Spleen (tissue), 11 donors: ENCODE results near the gene EIF4A3. TPM values are rescaled to one million over a fixed set of nuclear protein-coding genes. Genes with fewer than 3 reads are reported as not detected.

Experiments used
- DNase-seq: peaks from one replicate; pipeline ENCODE4 v3.0.0-alpha.2; 2020
- H3K27ac ChIP-seq, 8 donors: fragments of 200-600 bp; sonication (generic) in 7 of 8; 1 replicate in 4 of 8; 2 replicates in 4 of 8; pipeline versions ENCODE4 v1.5.0 to v1.8.0; 2016 to 2021; ENCODE audit warnings: inconsistent platforms in 4 of 8, mild to moderate bottlenecking in 4 of 8, moderate library complexity in 1 of 8
- H3K27me3 ChIP-seq, 7 donors: fragments of 200-600 bp; sonication (generic) in 6 of 7; replicated peaks in 1 of 7; 1 replicate in 4 of 7; 2 replicates in 3 of 7; pipeline versions ENCODE4 v1.5.0 to v1.8.0; 2016 to 2021; ENCODE audit warnings: inconsistent platforms in 3 of 7, mild to moderate bottlenecking in 1 of 7
- H3K36me3 ChIP-seq, 6 donors: fragments of 200-600 bp; sonication (generic) in 5 of 6; 1 replicate in 4 of 6; 2 replicates in 2 of 6; pipeline versions ENCODE4 v1.5.0 to v1.8.0; 2016 to 2021; ENCODE audit warnings: inconsistent platforms in 2 of 6
- H3K4me1 ChIP-seq, 6 donors: fragments of 200-600 bp; sonication (generic) in 5 of 6; 1 replicate in 3 of 6; 2 replicates in 3 of 6; pipeline versions ENCODE4 v1.5.0 to v1.8.0; 2016 to 2021; ENCODE audit warnings: inconsistent platforms in 3 of 6
- H3K4me3 ChIP-seq, 8 donors: fragments of 200-600 bp; sonication (generic) in 7 of 8; 1 replicate in 4 of 8; 2 replicates in 4 of 8; pipeline versions ENCODE4 v1.5.0 to v1.8.0; 2016 to 2021; ENCODE audit warnings: inconsistent platforms in 4 of 8, mild to moderate bottlenecking in 4 of 8, moderate library complexity in 2 of 8
- H3K9me3 ChIP-seq, 8 donors: fragments of 200-600 bp; sonication (generic) in 7 of 8; 1 replicate in 4 of 8; 2 replicates in 4 of 8; pipeline versions ENCODE4 v1.5.0 to v1.8.0; 2016 to 2021; ENCODE audit warnings: inconsistent platforms in 4 of 8
- POLR2A ChIP-seq, 3 donors: fragments of 450-650 bp; IDR thresholded peaks; one replicate each; pipeline ENCODE4 v1.5.1; 2017; ENCODE audit warnings: antibody characterized with exemption in 3 of 3, mild to moderate bottlenecking in 1 of 3
- POLR2AphosphoS5 ChIP-seq, 3 donors: sonication (generic); formaldehyde crosslinking; IDR thresholded peaks; one replicate each; pipeline ENCODE4 v1.5.1; 2017; ENCODE audit warnings: antibody characterized with exemption in 3 of 3
- WGBS, 5 donors: extraction: QIAGEN DNeasy Blood & Tissue Kit in 3 of 5; methylation state at CpG; one replicate each; pipeline versions ENCODE4 v1.1.5 to v1.1.7; 2013 to 2018; 5-methylcytosine and 5-hydroxymethylcytosine counted together
- intact Hi-C: fragments of 100-400 bp; cut with DNase I; formaldehyde crosslinking; loops from one replicate; pipeline ENCODE4 v1.15.0; 2023; ENCODE audit warnings: low total_unique reads
- polyA plus RNA-seq, 3 donors: library from polyadenylated mRNA; stranded (reverse); fragments of 200-250 nt; gene quantifications; one replicate each; pipeline ENCODE4 v1.2.1, GENCODE V29; 2013
- total RNA-seq, 7 donors: library from RNA; depleted of rRNA in 3 of 7; stranded (reverse); fragments of >200 nt in 3 of 7; fragmentation: NEBNext Ultra II Directional in 4 of 7; extraction: Animal tissue kit (Norgen Biotek cat#: 25700) in 4 of 7; gene quantifications; one replicate each; pipeline versions ENCODE4 v1.1.0 to v1.2.1, GENCODE V29; 2016 to 2021
- TF ChIP-seq, protein P1 (sequence below), 11 experiments: fragments of 200-600 bp in 7 of 11; fragments of 450-650 bp in 4 of 11; sonication (generic) in 4 of 11; IDR thresholded peaks in 8 of 11; conservative IDR thresholded peaks in 3 of 11; 1 replicate in 7 of 11; 2 replicates in 4 of 11; pipeline versions ENCODE4 v1.4.0 to v1.8.0; 2016 to 2021; ENCODE audit warnings: antibody characterized with exemption in 11 of 11, inconsistent platforms in 4 of 11, mild to moderate bottlenecking in 1 of 11
- donor health status: healthy with polysubstance abuse.
- donor health status: DM: no; HTN: no; CAD: no; lungs with moderate emphysema.
- donor health status: DM: no; HTN: no; CAD: no.
- donor health status: Bipolar disorder and iron deficiency.
- donor health status: healthy.
- donor health status: DM: no; HTN: no; CAD: no.
- donor health status: DM: yes; HTN: yes; CAD: no.

EIF4A3 gene
- total and polyA plus RNA-seq, 10 donors = 37.3 to 79.5 (median 63.6) TPM

DNA sequence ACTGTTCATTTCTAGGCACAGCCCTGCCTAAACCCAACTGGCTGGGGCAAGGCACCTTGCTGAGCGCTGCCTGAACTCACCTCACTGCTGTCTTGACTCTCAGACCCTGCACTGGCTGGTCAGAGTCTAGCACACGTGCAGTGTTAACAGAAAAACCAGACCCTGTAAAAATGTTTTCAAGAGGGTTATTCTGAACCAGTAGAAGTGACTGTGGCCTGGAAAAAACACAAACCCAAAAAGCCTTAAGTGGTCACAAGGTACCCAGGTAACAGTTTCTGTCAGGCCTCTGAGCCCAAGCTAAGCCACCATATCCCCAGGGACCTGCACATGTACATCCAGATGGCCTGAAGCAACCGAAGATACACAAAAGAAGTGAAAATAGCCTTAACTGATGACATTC lies 6.1 kb upstream of the EIF4A3 start:
- TF ChIP-seq POLR2A (IDR thresholded peaks at IDR 0.05) = no peak
- TF ChIP-seq, protein P1, sequence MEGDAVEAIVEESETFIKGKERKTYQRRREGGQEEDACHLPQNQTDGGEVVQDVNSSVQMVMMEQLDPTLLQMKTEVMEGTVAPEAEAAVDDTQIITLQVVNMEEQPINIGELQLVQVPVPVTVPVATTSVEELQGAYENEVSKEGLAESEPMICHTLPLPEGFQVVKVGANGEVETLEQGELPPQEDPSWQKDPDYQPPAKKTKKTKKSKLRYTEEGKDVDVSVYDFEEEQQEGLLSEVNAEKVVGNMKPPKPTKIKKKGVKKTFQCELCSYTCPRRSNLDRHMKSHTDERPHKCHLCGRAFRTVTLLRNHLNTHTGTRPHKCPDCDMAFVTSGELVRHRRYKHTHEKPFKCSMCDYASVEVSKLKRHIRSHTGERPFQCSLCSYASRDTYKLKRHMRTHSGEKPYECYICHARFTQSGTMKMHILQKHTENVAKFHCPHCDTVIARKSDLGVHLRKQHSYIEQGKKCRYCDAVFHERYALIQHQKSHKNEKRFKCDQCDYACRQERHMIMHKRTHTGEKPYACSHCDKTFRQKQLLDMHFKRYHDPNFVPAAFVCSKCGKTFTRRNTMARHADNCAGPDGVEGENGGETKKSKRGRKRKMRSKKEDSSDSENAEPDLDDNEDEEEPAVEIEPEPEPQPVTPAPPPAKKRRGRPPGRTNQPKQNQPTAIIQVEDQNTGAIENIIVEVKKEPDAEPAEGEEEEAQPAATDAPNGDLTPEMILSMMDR (IDR thresholded peaks at IDR 0.05 in 8 of 11, conservative IDR thresholded peaks at IDR 0.05 in 3 of 11) = no peak
- no peak for TF ChIP-seq POLR2AphosphoS5 (IDR thresholded peaks at IDR 0.05)
- H3K9me3 ChIP-seq = peaks cover 0 to 23% (median 17%) of the 10 kb centered on the region in 8 donors
- no peaks in the 10 kb centered on the region for H3K27me3 ChIP-seq
- H3K36me3 ChIP-seq = no peaks in the 10 kb centered on the region
- 64 to 81% (median 78%) methylated on average over 3 of the region's 3 CpGs for WGBS, 5 donors
- intact Hi-C loops = no loop called here
- DNase-seq = no peak
- H3K4me1 ChIP-seq = peaks cover 3 to 44% (median 20%) of the 10 kb centered on the region in 6 donors
- H3K27ac ChIP-seq = peak overlapping the region in 4 of 8 donors; percentile 46 to 67 (median 60)
- H3K4me3 ChIP-seq = no peak overlapping the region

DNA sequence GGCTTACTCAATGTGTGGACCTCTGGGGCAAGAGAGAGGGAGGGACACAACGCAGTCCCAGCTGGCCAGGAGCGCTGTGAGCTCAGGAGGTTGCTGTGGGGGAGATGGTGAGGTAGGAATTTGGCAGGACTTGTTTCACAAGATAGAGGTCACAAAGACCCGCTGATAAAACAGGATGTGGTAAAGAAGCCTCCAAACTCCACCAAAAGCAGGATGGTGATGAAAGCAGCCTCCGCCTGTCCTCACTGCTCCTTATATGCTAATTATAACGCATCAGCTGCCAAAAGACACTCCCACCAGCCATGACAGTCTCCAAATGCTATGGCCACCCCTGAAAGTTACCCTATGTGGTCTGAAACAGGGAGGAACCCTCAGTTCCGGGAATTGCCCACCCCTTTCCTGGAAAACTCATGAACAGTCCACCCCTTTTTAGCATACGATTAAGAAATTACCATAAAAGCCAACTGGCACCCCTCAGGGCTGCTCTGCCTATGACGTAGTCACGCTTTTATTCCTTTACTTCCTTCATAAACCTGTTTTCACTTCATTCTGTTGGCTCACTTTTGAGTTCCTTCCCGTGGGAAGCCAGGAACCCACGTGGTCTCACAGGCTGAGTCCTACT lies 5.3 kb upstream of the EIF4A3 start:
- whole genome bisulfite sequencing, 5 donors = 38 to 63% (median 52%) methylated on average over 11 of the region's 11 CpGs
- no peak overlapping the region for H3K4me3 ChIP-seq
- intact Hi-C loops = no loop called here
- DNase-seq = no peak
- H3K27me3 ChIP-seq = no peaks in the 10 kb centered on the region
- peak overlapping the region in 5 of 8 donors; percentile 9 to 67 (median 56) for H3K27ac ChIP-seq
- no peaks in the 10 kb centered on the region for H3K36me3 ChIP-seq
- peaks cover 5 to 49% (median 22%) of the 10 kb centered on the region in 6 donors for H3K4me1 ChIP-seq
- TF ChIP-seq, protein P1 (IDR thresholded peaks at IDR 0.05 in 8 of 11, conservative IDR thresholded peaks at IDR 0.05 in 3 of 11) = no peak
- TF ChIP-seq POLR2A (IDR thresholded peaks at IDR 0.05) (no peak), POLR2AphosphoS5 (IDR thresholded peaks at IDR 0.05) (no peak)
- H3K9me3 ChIP-seq = peaks cover 0 to 23% (median 17%) of the 10 kb centered on the region in 8 donors

DNA sequence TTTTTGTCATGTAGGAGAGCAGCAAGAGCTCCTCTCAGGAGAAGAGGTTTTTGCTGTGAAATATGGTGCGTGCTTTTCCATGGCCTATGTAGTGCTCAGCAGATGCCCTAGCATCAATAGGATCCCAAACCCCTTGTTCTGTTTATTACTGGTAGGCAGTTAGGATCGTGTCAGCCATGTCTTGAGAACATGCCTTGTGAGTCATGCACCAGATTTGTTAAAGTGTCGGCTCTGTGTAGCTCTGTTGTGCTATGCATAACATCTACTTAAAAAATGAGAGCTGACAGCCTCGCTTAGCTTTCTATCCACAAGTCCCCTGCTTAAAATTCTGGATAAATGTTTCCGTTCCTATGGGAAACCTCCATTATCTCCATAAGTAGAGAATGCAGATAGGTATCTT lies 4.4 kb upstream of the EIF4A3 start:
- Histone ChIP-seq H3K9me3 (peaks cover 0 to 16% (median 14%) of the 10 kb centered on the region in 8 donors), H3K4me1 (peaks cover 5 to 51% (median 23%) of the 10 kb centered on the region in 6 donors), H3K36me3 (no peaks in the 10 kb centered on the region), H3K4me3 (no peak overlapping the region), H3K27ac (peak overlapping the region in 3 of 8 donors; percentile 2 to 67 (median 65)), H3K27me3 (no peaks in the 10 kb centered on the region)
- WGBS, 5 donors = 83 to 93% (median 91%) methylated on average over 5 of the region's 5 CpGs
- TF ChIP-seq POLR2AphosphoS5 (IDR thresholded peaks at IDR 0.05) = no peak
- TF ChIP-seq, protein P1 (IDR thresholded peaks at IDR 0.05 in 8 of 11, conservative IDR thresholded peaks at IDR 0.05 in 3 of 11) = no peak
- DNase-seq = no peak
- intact Hi-C loops = no loop called here

DNA sequence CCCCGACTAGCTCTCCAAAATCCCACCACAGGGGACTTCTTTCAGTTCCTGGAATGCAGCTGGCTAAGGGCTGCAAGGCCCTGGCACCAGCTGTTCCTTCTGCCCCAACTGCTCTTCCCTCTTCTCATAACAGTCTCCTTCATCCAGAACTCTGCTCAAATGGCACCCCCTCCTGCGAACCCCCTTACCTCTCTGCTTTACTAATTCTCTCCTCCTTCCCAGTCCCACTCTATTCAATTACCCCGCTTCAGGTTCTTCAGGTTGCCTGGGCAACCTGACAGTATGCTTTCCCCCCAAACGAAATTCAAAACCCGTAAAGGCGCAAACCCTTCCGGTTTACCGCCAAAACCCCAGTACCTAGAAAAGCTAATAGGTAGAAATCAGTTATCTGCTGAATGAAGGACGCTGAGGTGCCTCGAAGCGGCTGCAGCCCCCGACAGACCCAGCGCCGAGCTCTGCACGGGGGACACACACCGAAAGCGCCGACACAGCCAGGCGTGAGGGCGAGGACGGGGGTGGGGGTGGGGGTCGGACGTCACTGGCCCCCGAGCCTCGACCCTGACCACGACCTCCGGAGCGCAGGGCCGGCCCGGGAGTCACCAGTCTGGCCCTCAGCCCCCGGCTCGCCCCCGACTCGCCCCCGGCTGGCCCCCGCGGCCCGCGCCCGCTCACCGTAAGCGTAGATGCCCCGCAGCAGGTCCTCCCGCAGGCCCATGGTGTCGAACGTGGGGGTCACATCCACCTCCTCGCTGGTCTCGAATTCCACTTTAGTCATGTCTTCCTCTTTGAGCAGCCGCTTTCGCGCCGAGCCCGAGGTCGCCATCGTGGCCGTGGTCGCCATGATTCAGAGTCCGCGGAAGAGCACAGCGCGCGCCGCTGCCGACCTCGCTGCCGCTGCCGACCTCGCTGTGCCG lies 550 bp downstream of the EIF4A3 start:
- intact Hi-C loops = no loop called here
- H3K4me3 ChIP-seq = peak overlapping the region; percentile 82 to 93 (median 86)
- TF ChIP-seq, protein P1 (IDR thresholded peaks at IDR 0.05 in 8 of 11, conservative IDR thresholded peaks at IDR 0.05 in 3 of 11) = no peak
- TF ChIP-seq POLR2A (IDR thresholded peaks at IDR 0.05) (no peak), POLR2AphosphoS5 (IDR thresholded peaks at IDR 0.05) (no peak)
- no peaks in the 10 kb centered on the region for H3K27me3 ChIP-seq
- H3K4me1 ChIP-seq = peaks cover 17 to 58% (median 39%) of the 10 kb centered on the region in 6 donors
- WGBS, 5 donors = 0 to 1% (median 0%) methylated on average over 26 to 69 of the region's 69 CpGs
- no peaks in the 10 kb centered on the region for H3K9me3 ChIP-seq
- peak overlapping the region; percentile 91 to 98 (median 95) for H3K27ac ChIP-seq
- DNase-seq = no peak
- peaks cover 2 to 31% (median 28%) of the 10 kb centered on the region in 6 donors for H3K36me3 ChIP-seq
